ENCODE measurements around the gene CILP2.

- TF ChIP-seq, protein P1, sequence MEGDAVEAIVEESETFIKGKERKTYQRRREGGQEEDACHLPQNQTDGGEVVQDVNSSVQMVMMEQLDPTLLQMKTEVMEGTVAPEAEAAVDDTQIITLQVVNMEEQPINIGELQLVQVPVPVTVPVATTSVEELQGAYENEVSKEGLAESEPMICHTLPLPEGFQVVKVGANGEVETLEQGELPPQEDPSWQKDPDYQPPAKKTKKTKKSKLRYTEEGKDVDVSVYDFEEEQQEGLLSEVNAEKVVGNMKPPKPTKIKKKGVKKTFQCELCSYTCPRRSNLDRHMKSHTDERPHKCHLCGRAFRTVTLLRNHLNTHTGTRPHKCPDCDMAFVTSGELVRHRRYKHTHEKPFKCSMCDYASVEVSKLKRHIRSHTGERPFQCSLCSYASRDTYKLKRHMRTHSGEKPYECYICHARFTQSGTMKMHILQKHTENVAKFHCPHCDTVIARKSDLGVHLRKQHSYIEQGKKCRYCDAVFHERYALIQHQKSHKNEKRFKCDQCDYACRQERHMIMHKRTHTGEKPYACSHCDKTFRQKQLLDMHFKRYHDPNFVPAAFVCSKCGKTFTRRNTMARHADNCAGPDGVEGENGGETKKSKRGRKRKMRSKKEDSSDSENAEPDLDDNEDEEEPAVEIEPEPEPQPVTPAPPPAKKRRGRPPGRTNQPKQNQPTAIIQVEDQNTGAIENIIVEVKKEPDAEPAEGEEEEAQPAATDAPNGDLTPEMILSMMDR (IDR thresholded peaks at IDR 0.05; ENCODE audit: borderline replicate concordance, extremely low read depth, low read length, poor library complexity, severe bottlenecking), result no peak
- TF ChIP-seq EZH2 (IDR thresholded peaks at IDR 0.05; ENCODE audit: borderline replicate concordance, low read depth, low read length, severe bottlenecking), result no peak
These were observed 711 bp downstream of the CILP2 start for GRCh38 chr19:19538785-19539166.

All from DND-41 (cell line).